GM23338 (cell line): ENCODE measurements around the gene TSHZ2. TPM values are rescaled to one million over a fixed set of nuclear protein-coding genes. Genes with fewer than 3 reads are reported as not detected.

Experiments
- ATAC-seq: fragments of 200-7000 bp; cut with Tn5 transposase; 3 replicates; pipeline ENCODE4 v1.9.1; 2020
- DNase-seq: peaks from one replicate; pipeline ENCODE4 v3.0.0-alpha.2; 2015; ENCODE audit warnings: low spot score
- H2AFZ ChIP-seq: fragments of 200-600 bp; sonication (generic); 2 replicates; pipeline ENCODE4 v1.8.0; 2016; ENCODE audit warnings: antibody characterized with exemption, mild to moderate bottlenecking, moderate library complexity
- H3F3A ChIP-seq: fragments of 200-600 bp; sonication (generic); replicated peaks from 2 replicates; pipeline ENCODE4 v1.8.0; 2017; ENCODE audit warnings: antibody characterized with exemption, mixed run types, low read depth
- H3K27ac ChIP-seq: fragments of 200-600 bp; sonication (generic); 2 replicates; pipeline ENCODE4 v1.6.1; 2016; ENCODE audit warnings: low read depth
- H3K27me3 ChIP-seq: fragments of 200-600 bp; sonication (generic); 2 replicates; pipeline ENCODE4 v1.8.0; 2016; ENCODE audit warnings: mild to moderate bottlenecking, mixed run types, moderate library complexity; ENCODE audit not compliant: insufficient read depth
- H3K36me3 ChIP-seq: fragments of 200-600 bp; sonication (generic); 2 replicates; pipeline ENCODE4 v1.8.0; 2016; ENCODE audit warnings: mild to moderate bottlenecking; ENCODE audit not compliant: insufficient read depth
- H3K4me1 ChIP-seq: fragments of 200-600 bp; sonication (generic); 2 replicates; pipeline ENCODE4 v1.8.0; 2016; ENCODE audit warnings: mild to moderate bottlenecking, moderate library complexity; ENCODE audit not compliant: insufficient read depth
- H3K4me2 ChIP-seq: fragments of 200-600 bp; sonication (generic); 2 replicates; pipeline ENCODE4 v1.7.1; 2017; ENCODE audit warnings: mixed run types
- H3K4me3 ChIP-seq: fragments of 200-600 bp; sonication (generic); 2 replicates; pipeline ENCODE4 v1.6.1; 2016; ENCODE audit warnings: mixed run types
- H3K79me2 ChIP-seq: fragments of 200-600 bp; sonication (generic); replicated peaks from 2 replicates; pipeline ENCODE4 v1.8.0; 2017; ENCODE audit warnings: mild to moderate bottlenecking; ENCODE audit not compliant: insufficient read depth
- H3K9me2 ChIP-seq: fragments of 200-600 bp; sonication (generic); 2 replicates; pipeline ENCODE4 v1.8.0; 2017; ENCODE audit not compliant: insufficient read depth
- H4K20me1 ChIP-seq: fragments of 200-600 bp; sonication (generic); replicated peaks from 2 replicates; pipeline ENCODE4 v1.8.0; 2017; ENCODE audit warnings: mild to moderate bottlenecking; ENCODE audit not compliant: insufficient read depth
- H3K27ac Mint-ChIP-seq: 2 replicates; pipeline ENCODE4 v1.8.0; 2020; ENCODE audit warnings: inconsistent platforms, mild to moderate bottlenecking, moderate library complexity, mixed read lengths
- H3K27me3 Mint-ChIP-seq: 3 replicates; pipeline ENCODE4 v1.8.0; 2022; ENCODE audit warnings: low read depth, mild to moderate bottlenecking, moderate library complexity, mixed read lengths, inconsistent platforms; ENCODE audit not compliant: insufficient read depth, poor library complexity
- H3K36me3 Mint-ChIP-seq: 3 replicates; pipeline ENCODE4 v1.8.0; 2021; ENCODE audit warnings: low read depth, mild to moderate bottlenecking, inconsistent platforms, moderate library complexity, mixed read lengths
- H3K4me1 Mint-ChIP-seq: 3 replicates; pipeline ENCODE4 v1.8.0; 2020; ENCODE audit warnings: mild to moderate bottlenecking, inconsistent platforms, mixed read lengths
- H3K4me3 Mint-ChIP-seq: 3 replicates; pipeline ENCODE4 v1.8.0; 2021; ENCODE audit warnings: moderate library complexity, mild to moderate bottlenecking, inconsistent platforms, mixed read lengths
- H3K9me3 Mint-ChIP-seq: 3 replicates; pipeline ENCODE4 v1.8.0; 2020; ENCODE audit warnings: moderate library complexity, mild to moderate bottlenecking, inconsistent platforms, mixed read lengths
- CREB1 ChIP-seq: fragments of 250-450 bp; sonication (Bioruptor Pico); IDR thresholded peaks from 2 replicates; pipeline ENCODE4 v1.5.0; 2020; ENCODE audit warnings: low read depth, mild to moderate bottlenecking, moderate library complexity
- CTCF ChIP-seq, 2 experiments: fragments of 200-600 bp in 1 of 2; sonication (generic) in 1 of 2; conservative IDR thresholded peaks; 2 replicates each; pipeline versions ENCODE4 v1.5.1 to v1.6.1; 2016 to 2017; ENCODE audit warnings: antibody characterized with exemption in 2 of 2, low read depth in 2 of 2, mild to moderate bottlenecking in 2 of 2, moderate library complexity in 1 of 2
- ETS1 ChIP-seq: IDR thresholded peaks from 2 replicates; pipeline ENCODE4 v1.6.1; 2016; ENCODE audit warnings: antibody characterized with exemption
- EZH2 ChIP-seq: fragments of 200-600 bp; sonication (generic); IDR thresholded peaks from one replicate; pipeline ENCODE4 v1.8.0; 2017; ENCODE audit warnings: antibody characterized with exemption, mild to moderate bottlenecking, low read depth; ENCODE audit not compliant: unreplicated experiment
- EZH2phosphoT487 ChIP-seq: fragments of 200-600 bp; sonication (generic); IDR thresholded peaks from one replicate; pipeline ENCODE4 v1.8.1; 2018; ENCODE audit warnings: antibody characterized with exemption; ENCODE audit not compliant: unreplicated experiment
- JUNB ChIP-seq: IDR thresholded peaks from one replicate; pipeline ENCODE4 v1.6.1; 2016; ENCODE audit warnings: antibody characterized with exemption; ENCODE audit not compliant: unreplicated experiment
- NANOG ChIP-seq: IDR thresholded peaks from 2 replicates; pipeline ENCODE4 v1.6.1; 2016; ENCODE audit warnings: antibody characterized with exemption, borderline replicate concordance
- POLR2AphosphoS5 ChIP-seq: IDR thresholded peaks from 2 replicates; pipeline ENCODE4 v1.6.1; 2016; ENCODE audit warnings: antibody characterized with exemption, low read depth
- STAT1 ChIP-seq: IDR thresholded peaks from one replicate; pipeline ENCODE4 v1.6.1; 2016; ENCODE audit warnings: antibody characterized with exemption; ENCODE audit not compliant: unreplicated experiment
- ZNF114 ChIP-seq: fragments of 250-450 bp; sonication (Bioruptor Pico); IDR thresholded peaks from 2 replicates; pipeline ENCODE4 v1.5.0; 2020; ENCODE audit warnings: mild to moderate bottlenecking, moderate library complexity
- ZNF331 ChIP-seq: fragments of 250-450 bp; sonication (Bioruptor Pico); IDR thresholded peaks from 2 replicates; pipeline ENCODE4 v1.5.0; 2020; ENCODE audit warnings: low read depth, mild to moderate bottlenecking, moderate library complexity
- ZNF462 ChIP-seq: fragments of 250-450 bp; sonication (Bioruptor Pico); IDR thresholded peaks from 2 replicates; pipeline ENCODE4 v1.5.0; 2020; ENCODE audit warnings: mild to moderate bottlenecking, moderate library complexity
- polyA plus RNA-seq: library from polyadenylated mRNA; unstranded; fragments of >200 nt; fragmentation: Nextera tagmentation; extraction: Ambion mirVana; gene quantifications from 2 replicates; pipeline ENCODE4 v1.2.1, GENCODE V29; 2016
- total RNA-seq: library from RNA; depleted of rRNA; stranded (reverse); fragments of >200 nt; shearing (Covaris generic); gene quantifications from 2 replicates; pipeline ENCODE4 v1.2.3, GENCODE V29; 2014
- TF ChIP-seq, protein P1 (sequence below): IDR thresholded peaks from one replicate; pipeline ENCODE4 v1.6.1; 2018; ENCODE audit warnings: antibody characterized with exemption; ENCODE audit not compliant: unreplicated experiment

TSHZ2 gene
- total and polyA plus RNA-seq, 2 experiments from 2014 or later, result 0.49 to 1.3 TPM

DNA sequence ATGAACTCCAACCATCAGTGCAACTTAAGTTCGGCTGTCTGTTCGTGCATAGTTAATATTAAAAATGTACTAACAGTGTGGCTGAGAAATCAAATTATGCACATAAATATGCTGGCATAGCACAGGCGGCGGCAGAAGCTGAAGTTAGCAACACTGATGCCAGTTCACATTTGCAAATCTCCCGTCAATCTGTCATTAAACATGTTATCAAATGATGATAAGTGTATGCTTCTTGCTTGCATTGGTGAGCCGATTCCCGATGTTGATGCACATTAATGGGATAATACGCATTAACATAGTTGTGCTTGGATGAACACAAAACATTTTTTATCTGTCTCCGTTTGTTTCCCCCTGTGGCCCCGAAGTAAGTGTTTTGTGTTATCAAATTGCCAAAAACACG lies 312.1 kb downstream of the TSHZ2 start:
- Mint-ChIP-seq H3K9me3 (no peaks in the 10 kb centered on the region), H3K4me3 (no peak overlapping the region), H3K27me3 (peaks cover 4% of the 10 kb centered on the region), H3K36me3 (no peaks in the 10 kb centered on the region), H3K27ac (no peak overlapping the region), H3K4me1 (peaks cover 45% of the 10 kb centered on the region)
- Histone ChIP-seq H3K27me3 (no peaks in the 10 kb centered on the region), H4K20me1 (no peaks in the 10 kb centered on the region), H3K9me2 (no peaks in the 10 kb centered on the region), H3K4me3 (no peak overlapping the region), H3K4me2 (peak overlapping the region; percentile 65; the same call in 1 of the 2 replicates), H3K4me1 (peaks cover 36% of the 10 kb centered on the region), H3K79me2 (no peaks in the 10 kb centered on the region), H3F3A (no peaks in the 10 kb centered on the region), H3K27ac (no peak overlapping the region), H2AFZ (no peak overlapping the region), H3K36me3 (no peaks in the 10 kb centered on the region)
- TF ChIP-seq, protein P1, sequence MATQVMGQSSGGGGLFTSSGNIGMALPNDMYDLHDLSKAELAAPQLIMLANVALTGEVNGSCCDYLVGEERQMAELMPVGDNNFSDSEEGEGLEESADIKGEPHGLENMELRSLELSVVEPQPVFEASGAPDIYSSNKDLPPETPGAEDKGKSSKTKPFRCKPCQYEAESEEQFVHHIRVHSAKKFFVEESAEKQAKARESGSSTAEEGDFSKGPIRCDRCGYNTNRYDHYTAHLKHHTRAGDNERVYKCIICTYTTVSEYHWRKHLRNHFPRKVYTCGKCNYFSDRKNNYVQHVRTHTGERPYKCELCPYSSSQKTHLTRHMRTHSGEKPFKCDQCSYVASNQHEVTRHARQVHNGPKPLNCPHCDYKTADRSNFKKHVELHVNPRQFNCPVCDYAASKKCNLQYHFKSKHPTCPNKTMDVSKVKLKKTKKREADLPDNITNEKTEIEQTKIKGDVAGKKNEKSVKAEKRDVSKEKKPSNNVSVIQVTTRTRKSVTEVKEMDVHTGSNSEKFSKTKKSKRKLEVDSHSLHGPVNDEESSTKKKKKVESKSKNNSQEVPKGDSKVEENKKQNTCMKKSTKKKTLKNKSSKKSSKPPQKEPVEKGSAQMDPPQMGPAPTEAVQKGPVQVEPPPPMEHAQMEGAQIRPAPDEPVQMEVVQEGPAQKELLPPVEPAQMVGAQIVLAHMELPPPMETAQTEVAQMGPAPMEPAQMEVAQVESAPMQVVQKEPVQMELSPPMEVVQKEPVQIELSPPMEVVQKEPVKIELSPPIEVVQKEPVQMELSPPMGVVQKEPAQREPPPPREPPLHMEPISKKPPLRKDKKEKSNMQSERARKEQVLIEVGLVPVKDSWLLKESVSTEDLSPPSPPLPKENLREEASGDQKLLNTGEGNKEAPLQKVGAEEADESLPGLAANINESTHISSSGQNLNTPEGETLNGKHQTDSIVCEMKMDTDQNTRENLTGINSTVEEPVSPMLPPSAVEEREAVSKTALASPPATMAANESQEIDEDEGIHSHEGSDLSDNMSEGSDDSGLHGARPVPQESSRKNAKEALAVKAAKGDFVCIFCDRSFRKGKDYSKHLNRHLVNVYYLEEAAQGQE, result no peak
- no peak for TF ChIP-seq EZH2phosphoT487
- TF ChIP-seq JUNB, result no peak
- TF ChIP-seq CREB1, result no peak
- TF ChIP-seq EZH2, result no peak
- TF ChIP-seq STAT1, result no peak
- no peak for TF ChIP-seq ZNF331 (CRISPR knock-in tag)
- no peak for TF ChIP-seq POLR2AphosphoS5
- no peak for TF ChIP-seq ZNF114 (CRISPR knock-in tag)
- TF ChIP-seq CTCF (conservative IDR thresholded peaks at IDR 0.05; ENCODE audit: low read depth in 2 of 2), result no peak
- TF ChIP-seq ETS1, result no peak
- no peak for TF ChIP-seq ZNF462 (CRISPR knock-in tag)
- no peak for TF ChIP-seq NANOG
- ATAC-seq (no peak), DNase-seq (no peak)
